HG02678 (cell line): ENCODE data around the gene RHOG.
"Not testable (repeated sequence)": the region's sequence is repeated elsewhere in the genome, so short reads cannot be mapped to it uniquely, and the experiment has no call there.

Source experiments
- ATAC-seq: cut with Tn5 transposase; IDR thresholded peaks from one replicate; pipeline ENCODE4 v1.9.1; 2021; ENCODE audit warnings: mild to moderate bottlenecking, moderate library complexity; ENCODE audit not compliant: unreplicated experiment

Gene RHOG

GRCh38 chr11:3834664-3835461 lies 5.9 kb downstream of the RHOG start:
- ATAC-seq = no peak

DNA sequence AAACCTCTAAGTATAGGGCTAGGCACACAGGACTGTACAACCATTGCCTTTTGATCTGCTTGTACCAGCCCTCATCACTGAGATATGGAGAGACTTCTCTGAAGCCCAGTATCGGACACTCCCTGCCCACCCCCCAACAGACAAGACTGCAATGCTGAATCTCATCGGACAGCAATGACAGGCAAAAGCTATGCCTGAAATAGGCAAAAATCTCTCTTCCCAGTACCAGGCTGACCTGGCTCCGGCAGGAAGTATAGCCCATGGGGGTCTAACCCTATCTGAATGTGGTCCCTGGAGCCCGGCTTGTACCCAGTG lies 6.5 kb downstream of the RHOG start:
- no peak for ATAC-seq

DNA sequence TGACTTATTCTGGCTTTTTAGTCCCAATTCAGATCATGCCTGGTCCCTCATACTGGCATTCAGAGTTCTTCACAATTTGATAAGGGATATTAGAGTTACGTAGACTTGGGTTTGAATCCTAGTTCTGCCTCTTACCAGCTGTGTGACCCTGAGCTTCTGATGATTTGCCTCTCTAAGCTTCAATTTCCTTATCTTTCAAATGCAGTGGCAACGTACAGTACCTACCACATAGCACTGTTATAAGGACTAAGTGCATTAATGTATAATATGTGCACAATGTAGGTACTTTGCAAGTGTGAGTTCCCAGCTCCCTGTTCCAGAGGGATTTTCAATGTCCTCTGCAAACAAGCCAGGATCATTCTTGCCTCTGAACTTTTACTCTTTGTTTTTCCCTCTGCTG lies 7.3 kb downstream of the RHOG start:
- no peak for ATAC-seq

- ATAC-seq = no peak
Observed at GRCh38 chr11:3832816-3833215, 7.9 kb downstream of the RHOG start.

GRCh38 chr11:3831378-3832239 lies 9.2 kb downstream of the RHOG start:
- ATAC-seq = no peak

DNA sequence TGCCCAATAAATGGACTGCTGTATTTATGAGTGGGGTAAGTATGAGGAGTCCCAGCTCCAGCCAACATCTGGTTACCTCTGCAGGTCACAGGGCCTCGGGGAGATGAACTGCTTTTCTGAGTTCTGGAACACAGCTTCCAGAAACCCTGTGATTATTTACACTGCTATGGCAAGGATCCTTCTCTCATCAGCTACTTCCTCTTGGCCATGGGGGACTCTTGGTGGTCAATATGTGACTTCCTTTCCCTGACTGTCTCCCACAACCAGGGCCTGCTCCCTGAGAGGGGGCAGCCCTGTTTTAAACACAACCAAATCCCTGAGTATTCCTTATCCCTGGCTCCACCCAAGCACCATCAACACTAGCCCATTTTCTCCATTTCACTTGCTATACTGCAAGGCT lies 10.0 kb downstream of the RHOG start:
- no peak for ATAC-seq

- no peak for ATAC-seq
Observed at GRCh38 chr11:3830088-3830487, 10.7 kb downstream of the RHOG start.

DNA sequence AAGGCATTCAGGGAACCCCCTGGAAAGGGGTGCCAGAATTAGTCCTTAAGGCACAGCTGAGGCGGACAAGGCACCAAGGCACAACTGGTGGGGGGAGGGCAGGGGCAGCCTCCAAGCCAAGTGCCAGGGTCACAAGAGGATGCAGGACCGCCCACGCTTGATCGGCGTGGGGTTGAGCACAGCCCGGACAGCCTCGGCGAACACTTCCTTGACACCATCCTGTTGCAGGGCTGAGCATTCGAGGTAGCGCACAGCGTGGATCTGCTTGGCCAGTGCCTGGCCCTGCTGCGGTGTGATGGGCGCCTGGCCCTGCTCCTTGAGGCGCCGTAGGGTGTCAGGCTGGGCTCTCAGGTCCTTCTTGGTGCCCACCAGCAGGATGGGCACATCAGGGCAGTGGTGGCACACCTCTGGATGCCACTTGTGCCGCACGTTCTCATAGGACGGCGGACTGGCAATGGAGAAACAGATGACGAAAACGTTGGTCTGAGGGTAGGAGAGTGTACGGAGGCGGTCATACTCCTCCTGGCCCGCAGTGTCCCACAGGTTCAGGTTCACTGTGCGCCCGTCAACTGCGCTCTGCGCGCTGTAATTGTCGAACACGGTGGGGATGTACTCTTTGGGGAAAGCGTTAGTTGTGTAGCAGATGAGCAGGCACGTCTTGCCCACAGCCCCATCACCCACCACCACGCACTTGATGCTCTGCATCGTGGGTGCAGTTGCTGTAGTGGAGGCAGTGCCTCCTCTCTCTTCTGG lies 13.1 kb downstream of the RHOG start:
- ATAC-seq = no peak

DNA sequence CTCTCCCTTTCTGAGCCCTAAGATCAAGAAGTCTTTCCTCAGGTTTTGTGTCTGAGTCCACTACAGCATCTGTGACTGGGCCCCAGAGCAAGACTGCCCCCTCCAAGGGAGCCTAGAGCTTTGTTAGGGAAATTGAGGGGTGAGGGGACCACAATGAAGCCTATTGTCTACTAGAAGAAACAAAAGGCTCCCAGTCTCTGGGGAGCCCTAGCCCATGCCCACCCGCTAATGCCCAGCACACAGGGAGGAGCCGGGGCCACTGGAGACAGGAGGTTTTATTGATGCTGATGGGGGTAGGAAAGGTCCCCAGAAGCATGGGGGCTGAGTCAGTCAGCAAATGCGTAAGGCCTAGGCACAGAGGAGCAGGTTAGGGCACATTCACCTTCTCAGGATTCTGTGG lies 14.0 kb downstream of the RHOG start:
- no peak for ATAC-seq

DNA sequence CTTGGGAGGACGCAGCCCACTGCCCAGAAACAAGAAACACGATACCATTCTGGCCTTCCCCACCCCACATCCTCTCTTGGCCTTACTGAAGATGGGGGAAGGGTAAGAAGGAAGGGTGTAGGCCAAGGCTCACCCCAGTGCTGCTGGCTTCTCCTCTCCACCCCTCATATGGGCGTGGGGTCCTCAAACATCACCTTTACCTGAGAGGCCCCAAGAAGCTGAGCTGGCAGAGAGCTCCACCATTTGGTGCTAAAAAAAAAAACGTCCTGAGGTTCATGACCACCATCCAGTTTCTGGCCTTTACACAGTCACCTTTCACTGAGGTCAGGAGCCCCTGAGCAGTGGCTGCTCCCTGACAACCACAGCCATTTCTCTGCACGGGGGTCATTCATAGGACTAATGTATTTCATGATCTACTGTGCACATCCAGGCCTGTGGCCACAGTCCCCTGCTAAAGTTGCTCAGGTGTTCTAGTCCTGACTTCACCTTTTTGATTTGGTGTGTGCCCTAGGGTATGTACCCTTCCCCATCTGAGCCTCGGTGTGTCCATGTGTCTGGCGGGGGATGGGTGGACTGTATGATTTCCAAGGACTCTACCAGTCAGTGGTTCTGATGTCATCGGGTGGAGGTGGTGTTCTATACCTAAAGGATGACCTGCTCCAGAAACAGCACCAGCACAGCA lies 15.1 kb downstream of the RHOG start:
- no peak for ATAC-seq

GRCh38 chr11:3824714-3825472 lies 15.9 kb downstream of the RHOG start:
- ATAC-seq = peak; percentile 83

DNA sequence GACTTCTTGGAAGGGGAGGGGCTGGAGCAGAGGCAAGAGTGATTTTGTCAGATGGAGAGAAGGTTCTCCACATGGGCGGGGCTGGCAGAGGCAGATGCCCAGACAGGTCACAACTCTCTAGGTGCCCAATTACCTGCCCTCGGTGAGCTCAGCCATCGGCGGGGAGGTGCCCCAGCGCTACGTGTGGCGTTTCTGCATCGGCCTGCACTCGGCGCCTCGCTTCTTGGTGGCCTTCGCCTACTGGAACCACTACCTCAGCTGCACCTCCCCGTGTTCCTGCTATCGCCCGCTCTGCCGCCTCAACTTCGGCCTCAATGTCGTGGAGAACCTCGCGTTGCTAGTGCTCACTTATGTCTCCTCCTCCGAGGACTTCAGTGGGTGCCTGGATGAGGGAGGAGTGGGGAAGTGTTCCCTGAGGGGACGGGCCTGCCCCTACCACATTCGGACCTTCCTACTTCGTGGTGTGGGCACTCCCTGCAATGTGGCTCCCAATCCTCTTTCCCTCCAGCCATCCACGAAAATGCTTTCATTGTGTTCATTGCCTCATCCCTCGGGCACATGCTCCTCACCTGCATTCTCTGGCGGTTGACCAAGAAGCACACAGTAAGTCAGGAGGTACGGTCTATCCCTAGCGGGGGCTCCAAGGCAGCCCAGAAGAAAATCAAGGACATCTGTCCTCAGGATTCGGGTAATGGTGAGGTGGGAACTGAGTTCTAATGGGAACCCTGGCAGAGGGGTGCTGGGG lies 16.8 kb downstream of the RHOG start:
- ATAC-seq = no peak

GRCh38 chr11:3823303-3823702 lies 17.5 kb downstream of the RHOG start:
- no peak for ATAC-seq

GRCh38 chr11:3822312-3822711 lies 18.4 kb downstream of the RHOG start:
- ATAC-seq = no peak

- no peak for ATAC-seq
Observed at GRCh38 chr11:3820971-3821370, 19.8 kb downstream of the RHOG start.

DNA sequence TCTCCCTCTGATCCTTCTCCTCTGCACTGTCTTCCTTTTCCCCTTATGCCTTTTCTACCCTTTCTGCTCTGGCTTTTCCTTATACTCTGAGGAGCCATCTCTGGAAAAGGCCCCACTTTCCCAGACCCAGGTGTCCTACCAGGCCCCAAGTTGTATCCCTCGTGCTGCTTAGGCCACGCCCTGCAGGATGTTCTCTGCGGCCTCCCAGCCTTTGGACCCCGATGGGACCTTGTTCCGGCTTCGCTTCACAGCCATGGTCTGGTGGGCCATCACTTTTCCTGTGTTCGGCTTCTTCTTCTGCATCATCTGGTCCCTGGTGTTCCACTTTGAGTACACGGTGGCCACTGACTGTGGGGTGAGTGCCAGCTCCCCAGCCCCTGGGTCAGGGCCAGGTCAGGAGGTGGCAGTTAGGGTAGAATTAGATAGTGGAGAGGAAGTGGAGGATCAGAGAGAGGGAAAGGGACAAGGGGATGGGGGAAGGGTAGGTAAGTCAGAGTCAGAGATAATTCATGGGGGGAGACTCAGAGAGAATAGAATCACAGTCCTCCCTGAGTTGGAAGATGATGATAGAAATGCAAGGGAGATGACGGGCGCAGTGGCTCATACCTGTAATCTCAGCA lies 23.5 kb downstream of the RHOG start:
- ATAC-seq = no peak

DNA sequence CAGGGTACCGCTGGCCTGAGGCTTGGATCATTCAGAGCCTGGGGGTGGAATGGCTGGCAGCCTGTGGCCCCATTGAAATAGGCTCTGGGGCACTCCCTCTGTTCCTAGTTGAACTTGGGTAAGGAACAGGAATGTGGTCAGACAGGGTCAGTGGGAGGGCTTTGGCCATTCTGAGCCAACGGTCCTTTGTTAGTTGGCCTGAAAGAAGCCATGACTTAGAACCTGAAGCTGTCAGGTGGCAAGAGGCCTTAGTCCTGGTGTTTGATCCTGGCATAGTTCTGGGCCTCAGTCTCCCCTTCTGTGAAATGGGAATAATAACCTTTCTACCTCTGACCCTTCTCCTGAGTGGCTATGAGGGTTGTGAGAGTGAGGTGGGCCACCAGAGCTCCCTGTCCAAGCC lies 24.1 kb downstream of the RHOG start:
- ATAC-seq = no peak

DNA sequence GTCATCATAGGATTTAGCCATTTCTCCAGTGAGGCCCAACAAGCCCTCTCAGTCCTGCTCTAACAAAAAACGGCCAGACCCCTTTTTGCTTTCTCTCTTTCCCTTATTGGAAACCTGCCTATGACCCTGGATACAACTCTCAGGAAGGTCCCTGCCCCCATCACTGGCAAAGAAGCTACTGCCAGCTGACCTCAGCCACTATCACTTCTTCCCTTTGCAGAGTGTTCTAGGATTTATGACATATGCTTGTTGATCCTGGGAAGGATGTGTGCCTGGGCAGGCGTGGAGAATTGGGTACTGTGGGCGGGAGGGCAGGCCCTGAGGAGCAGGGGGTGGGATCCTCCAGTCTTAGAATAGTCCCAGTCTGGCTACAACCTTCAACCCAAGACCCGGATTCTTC lies 24.9 kb downstream of the RHOG start:
- no peak for ATAC-seq

DNA sequence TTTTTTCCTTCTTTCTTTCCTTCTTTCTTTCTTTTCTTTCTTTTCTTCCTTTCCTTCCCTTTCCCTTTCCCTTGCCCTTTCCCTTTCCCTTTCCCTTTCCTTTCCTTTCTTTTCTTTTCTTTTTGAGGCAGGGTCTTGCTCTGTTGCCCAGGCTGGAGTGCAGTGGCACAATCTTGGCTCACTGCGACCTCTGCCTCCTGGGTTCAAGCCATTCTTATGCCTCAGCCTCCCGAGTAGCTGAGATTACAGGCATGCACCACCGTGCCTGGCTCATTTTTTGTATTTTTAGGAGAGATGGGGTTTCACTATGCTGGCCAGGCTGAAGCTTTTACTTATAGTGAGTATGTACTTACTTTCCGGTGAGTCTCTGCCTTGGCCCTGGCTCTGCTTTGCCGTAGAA lies 25.9 kb downstream of the RHOG start:
- not testable (repeated sequence) for ATAC-seq
